HG03432 (cell line): ENCODE data around the gene REEP2.
"Not testable (repeated sequence)": the region's sequence is repeated elsewhere in the genome, so short reads cannot be mapped to it uniquely, and the experiment has no call there.

Experiments
- ATAC-seq: cut with Tn5 transposase; IDR thresholded peaks from one replicate; pipeline ENCODE4 v1.9.1; 2021; ENCODE audit warnings: mild to moderate bottlenecking, moderate library complexity; ENCODE audit not compliant: unreplicated experiment

Gene REEP2, protein sequence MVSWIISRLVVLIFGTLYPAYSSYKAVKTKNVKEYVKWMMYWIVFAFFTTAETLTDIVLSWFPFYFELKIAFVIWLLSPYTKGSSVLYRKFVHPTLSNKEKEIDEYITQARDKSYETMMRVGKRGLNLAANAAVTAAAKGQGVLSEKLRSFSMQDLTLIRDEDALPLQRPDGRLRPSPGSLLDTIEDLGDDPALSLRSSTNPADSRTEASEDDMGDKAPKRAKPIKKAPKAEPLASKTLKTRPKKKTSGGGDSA

DNA sequence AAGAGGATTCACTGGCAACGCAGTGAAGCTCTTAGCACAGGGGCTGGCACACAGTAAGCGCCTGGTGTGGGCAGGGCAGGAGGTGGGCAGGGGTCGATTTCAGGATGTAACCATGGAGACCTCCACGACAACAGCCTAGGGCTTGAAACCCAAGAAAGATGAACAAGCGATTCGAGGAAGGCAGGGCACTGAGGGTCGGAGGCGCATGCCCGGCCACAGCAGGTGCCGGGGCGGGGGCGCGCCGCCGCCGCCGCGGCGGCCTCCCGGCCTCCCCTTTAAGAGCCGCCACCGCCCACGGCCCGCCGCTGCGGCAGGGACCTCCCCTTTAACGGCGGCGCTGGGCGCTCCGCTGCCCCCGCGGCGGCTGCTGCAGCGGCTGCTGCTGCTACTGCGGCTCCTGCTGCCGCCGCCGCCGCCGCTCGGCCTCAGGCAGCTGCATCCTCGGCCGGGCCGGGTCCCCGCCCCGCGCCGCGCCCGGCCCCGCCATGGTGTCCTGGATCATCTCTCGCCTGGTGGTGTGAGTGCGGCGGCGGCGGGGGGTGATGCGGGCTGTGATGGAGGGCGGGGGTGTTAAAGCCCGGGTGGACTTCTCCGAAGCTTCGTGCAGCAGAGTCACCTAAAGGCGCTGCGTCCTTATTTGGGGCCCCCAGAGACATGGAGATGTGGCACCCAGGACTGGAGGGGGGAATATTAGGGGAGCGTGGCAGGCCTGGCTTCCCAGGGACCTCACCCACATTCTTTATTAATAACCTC, at the start of gene REEP2:
REEP2 (plus strand) TSS at position 334 of the 753 bp plus-strand sequence; CDS start at position 486, 152 bp downstream.
- ATAC-seq = peak; percentile 78

DNA sequence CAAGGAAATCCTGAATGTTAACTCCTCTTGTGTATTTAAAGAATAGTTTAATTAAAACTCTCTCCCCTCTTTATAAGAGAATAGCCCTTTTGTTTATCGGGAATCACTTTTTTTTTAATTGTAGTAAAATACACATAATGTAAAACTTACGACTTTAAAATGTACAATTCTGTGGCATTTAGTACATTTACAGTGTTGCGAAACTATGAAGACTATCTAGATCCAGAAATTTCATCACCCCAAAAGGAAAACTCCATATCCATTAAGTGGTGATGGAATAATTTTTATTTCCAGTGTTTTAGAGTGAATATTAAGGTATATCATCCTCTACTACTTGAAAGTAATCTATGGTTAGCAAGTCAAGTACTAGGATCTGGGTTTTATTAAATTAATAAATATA, 49.5 kb upstream of the REEP2 start:
- ATAC-seq = no peak

DNA sequence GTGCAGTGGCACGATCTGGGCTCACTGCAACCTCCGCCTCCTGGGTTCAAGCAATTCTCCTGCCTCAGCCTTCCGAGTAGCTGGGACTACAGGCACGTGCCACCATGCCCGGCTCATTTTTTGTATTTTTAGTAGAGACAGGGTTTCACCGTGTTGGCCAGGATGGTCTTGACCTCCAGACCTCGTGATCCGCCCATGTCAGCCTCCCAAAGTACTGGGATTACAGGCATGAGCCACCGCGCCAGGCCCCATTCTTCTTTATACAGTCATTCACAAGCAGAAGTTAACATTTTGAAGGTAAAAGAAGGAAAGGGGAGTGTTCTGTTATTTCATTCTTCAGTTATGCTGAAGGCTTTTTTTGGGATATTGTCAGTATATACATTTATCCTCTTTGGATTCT, 48.9 kb upstream of the REEP2 start:
- ATAC-seq = not testable (repeated sequence)

DNA sequence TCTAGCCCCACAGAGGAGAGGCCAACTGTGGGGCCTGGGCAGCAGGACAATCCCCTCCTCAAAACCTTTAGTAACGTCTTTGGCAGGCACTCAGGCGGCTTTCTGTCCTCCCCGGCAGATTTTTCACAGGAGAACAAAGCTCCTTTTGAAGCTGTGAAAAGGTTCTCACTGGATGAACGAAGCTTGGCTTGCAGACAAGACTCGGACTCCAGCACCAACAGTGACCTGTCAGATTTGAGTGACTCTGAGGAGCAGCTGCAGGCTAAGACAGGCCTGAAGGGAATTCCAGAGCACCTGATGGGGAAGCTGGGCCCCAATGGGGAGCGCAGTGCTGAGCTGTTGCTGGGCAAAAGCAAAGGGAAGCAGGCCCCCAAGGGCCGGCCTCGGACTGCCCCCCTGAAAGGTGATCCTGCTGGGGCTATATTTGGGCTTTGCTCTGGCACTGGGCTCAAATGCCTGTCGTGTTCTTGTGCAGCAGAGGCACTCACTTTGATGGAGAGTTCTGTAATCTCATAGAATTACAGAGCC, 46.9 kb upstream of the REEP2 start:
- no peak for ATAC-seq

DNA sequence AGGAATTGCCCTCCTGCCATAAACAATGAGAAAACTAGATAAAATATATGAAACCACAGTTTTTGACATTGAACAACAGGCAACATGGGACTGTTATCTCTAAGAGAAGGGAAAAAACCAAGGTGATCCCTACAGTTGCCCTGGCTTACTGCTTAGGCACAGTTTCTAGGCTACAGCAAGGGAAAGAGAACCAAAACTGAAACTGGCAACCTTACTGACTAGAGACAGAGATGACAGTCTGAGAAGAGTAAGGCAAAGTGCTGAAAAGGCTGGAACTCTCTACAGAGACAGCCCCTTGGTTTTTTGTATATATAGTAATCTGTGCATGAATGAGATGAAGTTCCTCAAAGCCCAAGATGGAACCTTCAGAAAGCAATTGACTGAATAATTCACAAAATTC, 36.2 kb upstream of the REEP2 start:
- peak; percentile 60 for ATAC-seq

DNA sequence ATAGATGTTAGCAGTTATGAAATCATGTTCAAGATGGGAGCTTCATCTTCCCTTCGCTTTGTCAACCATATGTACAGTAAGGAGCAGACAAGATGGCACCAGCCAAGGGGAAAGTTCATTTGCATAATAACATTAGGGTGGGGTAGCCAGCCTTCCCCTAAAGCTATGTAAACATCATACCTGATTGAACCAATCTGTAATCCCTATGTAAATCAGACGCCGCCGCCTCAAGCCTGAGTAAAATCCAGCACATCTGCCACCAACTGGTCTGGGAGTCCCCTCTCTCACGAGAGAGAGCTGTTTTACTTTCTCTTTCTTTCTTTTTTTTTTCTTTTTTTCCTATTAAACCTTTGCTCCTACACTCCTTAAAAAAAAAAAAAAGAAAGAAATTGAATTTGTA, 30.8 kb upstream of the REEP2 start:
- peak; percentile 94 for ATAC-seq

DNA sequence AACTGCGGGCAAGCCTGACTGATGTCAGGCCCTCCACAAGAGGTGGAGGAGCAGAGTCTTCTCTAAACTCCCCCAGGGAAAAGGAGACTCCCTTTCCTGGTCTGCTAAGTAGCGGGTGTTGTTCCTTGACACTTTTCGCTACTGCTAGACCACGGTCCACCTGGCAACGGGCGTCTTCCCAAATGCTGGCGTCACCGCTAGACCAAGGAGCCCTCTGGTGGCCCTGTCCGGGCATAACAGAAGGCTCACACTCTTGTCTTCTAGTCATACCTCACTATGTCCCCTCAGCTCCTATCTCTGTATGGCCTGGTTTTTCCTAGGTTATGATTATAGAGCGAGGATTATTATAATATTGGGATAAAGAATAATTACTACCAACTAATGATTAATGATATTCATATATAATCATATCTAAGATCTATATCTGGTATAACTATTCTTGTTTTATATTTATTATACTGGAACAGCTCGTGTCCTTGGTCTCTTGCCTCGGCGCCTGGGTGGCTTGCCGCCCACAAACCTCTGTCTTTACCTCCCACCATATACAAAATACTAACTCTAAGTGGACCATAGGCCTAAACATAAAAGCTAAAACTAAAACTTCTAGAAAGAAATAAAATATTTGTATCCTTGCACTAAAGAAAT, 27.7 kb upstream of the REEP2 start:
- not testable (repeated sequence) for ATAC-seq

DNA sequence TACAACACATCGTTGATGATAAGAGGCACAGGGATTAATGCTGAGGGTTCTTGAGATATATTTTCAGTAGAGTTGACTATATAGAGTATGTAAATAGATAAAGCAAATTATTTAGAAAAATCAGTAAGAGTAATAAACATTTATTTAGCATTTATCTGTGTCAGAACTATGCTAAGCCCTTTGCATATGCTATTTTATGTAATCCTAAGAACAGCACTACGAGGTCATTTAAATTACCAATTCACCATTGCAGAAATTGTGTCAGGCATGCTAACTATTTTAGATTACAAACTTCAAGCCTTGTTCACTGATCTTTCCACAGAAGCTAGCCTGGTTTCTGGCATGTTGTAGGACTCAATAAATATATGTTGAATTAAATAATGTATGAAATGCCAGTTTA, 20.4 kb upstream of the REEP2 start:
- no peak for ATAC-seq

DNA sequence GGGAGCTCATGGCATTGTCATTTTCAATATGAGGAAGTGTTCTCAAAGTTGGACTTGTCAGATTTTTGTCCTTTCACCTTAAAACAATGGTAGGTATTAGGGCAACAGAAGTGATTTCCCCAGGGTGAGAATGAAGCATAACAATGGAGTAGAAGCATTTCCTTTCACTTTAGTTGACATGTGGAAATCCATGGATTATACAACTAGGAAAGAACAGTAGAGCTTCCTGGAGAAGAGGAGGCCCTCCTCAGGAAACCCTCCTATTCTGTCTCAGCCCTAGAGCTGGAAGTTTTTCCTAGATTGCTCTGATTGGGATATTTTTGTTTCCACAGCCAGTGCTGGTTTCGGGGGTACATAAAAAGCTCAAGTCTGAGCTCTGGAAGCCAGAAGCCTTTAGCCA, 13.8 kb upstream of the REEP2 start:
- no peak for ATAC-seq

DNA sequence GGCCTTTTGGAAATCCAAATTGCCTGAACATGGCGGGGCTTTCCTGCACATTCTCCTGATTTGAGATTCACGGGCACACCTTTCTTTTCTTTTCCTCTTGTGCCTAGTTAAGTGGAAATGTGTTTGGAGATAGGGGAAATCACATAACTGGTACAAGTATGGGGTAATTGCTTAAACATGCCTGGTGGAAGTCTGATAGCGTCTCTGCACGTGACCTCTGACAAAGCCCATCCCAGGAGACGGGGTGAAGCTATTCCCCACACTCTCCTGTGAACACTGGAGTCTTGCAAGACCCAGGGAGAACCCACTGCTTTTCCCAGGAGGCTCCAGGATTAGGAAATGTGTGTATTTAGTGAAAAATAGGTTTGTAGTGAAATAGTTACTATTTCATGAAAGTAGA, 2.9 kb upstream of the REEP2 start:
- no peak for ATAC-seq

DNA sequence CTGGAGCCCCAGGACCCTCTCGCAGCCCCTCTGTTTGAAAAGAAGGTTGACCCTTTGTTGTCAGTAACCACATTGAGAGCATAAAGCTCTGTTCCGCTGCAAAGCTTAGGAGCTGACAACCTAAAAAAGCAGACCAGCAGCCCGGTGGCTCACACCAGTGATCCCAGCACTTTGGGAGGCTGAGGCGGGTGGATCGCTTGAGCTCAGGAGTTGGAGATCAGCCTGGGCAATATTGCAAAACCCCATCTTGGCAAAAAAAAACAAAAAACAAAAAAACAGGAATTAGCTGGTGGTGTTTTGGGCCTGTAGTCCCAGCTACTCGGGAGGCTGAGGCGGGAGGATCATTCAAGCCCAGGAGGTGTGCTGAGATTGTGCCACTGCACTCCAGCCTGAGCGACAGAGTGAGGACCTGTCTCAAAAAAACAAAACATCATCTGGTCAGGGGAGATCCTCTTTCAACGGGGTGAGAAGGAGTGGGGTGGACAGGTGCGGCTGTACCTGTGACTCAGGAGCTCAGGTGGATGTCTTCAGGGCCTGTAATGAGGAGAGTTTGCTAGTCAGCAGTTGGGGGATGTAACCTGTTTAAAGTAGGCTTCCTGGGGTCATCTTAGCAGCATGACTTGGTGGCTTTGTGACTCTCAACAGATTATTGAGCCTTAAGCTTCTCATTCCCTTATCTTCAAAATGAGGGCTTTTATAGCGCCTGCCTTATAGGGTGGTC, 694 bp upstream of the REEP2 start:
- ATAC-seq = no peak

DNA sequence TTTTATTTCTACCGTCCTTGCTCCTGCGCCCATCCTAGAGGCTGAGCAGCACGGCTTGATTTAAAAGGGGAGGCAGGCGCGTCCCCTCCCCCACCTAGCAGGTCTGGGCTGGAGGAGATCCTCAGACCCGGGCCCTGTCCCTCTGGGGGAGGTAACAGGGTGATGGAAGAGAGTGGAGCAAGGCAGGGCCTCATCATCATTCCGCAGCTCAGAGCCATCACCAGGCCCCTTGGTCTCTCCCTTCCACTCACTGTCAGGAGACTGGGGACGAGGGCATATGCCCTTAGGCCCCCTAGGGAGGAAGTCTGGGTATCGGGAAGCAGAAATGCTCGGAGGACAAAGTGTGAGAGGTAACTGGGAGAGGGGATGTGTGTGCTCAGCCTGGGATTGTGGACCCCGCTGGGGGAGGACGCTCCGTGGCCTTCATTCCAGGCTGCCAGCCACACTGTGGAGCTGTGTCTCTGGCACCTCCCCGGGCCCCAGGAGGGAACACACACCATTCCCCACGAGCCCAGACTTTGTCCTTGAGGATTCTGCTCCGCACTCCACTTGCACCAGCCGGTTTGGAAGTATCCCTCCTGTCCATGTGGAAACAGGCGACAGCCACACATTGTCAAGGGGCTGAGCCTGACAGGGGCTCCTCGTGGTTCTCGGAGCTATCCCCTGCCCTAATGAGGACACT, 761 bp downstream of the REEP2 start:
- no peak for ATAC-seq

DNA sequence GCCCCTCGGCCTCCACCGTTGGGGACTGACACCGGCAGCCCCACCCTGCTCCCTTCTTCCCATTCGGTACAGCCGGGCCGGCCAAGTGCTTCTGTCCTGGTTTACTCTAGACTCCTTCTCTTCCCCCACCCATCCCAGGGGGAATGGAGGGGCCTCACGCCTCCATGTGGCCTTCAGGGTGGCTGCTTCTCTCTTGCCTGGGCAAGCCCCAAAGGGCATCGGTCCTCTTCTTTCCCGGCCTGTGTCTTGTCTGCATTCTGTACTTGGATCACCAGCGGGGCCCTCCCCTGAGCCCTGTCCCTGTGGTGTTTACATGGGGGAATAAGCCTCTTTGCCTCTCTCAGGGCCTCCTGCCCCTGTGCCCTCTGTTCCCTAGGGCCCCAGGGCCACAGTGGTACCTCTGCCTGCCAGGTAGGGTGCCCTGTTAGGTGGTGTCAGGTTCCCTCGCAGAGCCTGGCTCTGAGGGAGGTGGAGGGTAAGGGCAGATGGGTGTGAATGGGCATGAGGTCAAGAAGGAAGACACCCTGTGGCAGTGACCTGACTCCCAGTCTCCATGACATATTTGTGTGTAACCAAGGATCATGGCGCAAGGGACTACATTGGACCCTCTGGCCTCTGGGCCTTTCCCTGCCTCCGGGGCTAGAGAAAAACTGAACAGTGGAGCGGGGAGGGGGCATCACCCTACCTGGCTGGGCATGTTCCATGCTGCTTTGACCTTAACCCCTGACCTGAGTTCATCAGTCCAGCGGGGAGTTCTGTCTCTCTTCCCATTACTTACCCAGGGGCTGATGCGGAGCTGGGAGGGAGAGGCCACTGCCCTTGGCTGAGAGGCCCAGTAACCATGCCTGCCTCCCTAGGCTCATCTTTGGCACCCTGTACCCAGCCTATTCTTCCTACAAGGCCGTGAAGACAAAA, 1.6 kb downstream of the REEP2 start:
- no peak for ATAC-seq

DNA sequence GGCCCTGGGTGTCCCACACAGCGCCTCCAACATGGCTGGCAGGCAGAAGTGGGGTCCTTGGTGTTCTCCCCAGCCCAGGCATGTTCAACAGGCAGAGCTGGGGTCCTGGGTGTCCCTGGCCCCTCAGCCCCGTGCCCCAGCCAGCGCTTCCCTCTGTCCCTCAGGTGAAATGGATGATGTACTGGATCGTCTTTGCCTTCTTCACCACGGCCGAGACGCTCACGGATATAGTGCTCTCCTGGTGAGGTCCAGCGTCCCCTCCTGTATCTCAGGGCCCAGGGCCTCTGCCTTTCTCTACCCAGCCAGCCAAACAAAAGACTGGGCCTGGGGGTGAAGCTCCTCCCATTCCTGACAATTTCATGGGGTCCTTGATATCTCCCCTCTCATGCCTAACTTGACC, 2.4 kb downstream of the REEP2 start:
- no peak for ATAC-seq

DNA sequence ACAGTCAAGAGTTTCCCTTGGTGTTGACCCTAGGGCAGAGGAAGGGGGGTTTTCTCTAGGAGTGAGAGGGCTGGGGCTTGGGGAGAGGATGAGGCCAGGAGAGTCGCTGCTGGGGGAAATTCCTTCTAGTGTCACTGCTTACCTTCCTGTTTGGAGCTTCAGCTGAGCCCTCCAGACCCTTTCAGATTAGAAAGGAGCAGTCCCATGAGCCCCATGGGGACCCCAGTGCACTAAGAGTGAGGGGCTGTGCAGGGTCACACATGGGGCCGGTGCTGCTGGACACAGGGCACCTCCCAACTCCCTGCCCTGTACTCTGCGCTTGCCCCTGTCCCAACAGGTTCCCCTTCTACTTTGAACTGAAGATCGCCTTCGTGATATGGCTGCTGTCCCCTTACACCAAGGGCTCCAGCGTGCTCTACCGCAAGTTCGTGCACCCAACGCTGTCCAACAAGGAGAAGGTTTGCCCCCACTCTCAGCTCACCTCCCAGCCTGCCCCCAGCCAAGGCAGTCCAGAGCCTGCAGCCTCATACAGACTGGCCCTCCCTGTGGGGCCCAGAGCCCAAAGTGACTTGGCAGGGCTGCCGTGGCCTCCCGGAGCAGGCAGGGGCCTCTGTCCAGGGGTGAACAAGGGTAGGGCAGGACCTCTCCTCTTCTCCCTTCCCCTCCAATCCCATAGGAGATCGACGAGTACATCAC, 5.4 kb downstream of the REEP2 start:
- no peak for ATAC-seq

DNA sequence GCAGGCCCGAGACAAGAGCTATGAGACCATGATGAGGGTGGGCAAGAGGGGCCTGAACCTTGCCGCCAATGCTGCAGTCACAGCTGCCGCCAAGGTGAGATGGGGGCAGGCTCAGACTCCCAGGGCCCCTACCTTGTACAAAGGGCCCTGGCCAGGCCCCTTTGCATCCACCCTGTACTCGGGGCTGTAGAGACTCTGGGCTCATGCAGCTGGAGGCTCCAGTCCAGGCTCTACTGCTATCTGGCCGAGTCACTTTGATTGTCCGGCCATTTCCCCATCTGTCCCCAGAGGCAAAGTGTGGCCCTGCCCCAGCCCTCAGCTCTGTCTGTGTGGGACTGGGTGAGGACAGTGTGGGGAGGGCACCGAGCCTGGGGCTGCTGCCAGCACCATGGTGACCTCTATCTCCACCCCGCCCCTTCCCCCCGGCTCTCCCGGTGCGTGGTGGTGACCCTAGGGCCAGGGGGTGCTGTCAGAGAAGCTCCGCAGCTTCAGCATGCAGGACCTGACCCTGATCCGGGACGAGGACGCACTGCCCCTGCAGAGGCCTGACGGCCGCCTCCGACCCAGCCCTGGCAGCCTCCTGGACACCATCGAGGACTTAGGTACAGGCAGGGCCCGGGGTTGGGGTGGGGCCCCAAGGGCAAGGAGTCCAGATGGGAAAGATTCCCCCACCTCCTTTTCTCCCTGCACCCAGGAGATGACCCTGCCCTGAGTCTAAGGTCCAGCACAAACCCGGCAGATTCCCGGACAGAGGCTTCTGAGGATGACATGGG, 6.1 kb downstream of the REEP2 start:
- no peak for ATAC-seq

DNA sequence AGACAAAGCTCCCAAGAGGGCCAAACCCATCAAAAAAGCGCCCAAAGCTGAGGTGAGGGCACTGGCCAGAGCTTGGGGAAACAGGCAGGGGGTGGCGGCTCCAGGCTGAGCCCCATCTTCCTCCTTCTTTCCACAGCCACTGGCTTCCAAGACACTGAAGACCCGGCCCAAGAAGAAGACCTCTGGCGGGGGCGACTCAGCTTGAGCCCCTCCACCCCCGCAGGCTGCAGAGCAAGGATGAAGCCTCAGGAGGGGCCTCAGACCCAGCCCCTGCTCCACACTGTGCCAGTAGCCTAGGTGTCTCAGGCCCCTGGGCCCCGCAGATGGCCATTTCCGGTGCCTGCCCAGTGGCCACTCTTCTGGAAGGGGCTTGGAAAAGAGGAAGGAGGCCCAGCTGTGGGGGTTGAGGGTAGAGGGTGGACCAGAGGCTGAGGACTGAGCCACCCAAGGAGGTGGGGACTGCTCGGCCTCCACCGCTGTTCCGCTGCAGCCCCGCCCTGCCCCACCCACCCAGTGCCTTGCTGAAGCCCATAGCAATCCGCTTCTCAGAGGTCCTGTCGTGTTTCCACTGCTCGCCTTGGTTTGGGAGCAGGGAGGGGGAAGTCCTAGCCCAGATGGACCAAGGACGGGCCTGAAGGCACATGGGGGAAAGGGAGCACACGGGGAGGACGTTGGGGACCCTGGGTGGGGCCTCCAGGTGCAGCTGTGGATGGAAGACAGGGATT, 6.9 kb downstream of the REEP2 start:
- no peak for ATAC-seq

DNA sequence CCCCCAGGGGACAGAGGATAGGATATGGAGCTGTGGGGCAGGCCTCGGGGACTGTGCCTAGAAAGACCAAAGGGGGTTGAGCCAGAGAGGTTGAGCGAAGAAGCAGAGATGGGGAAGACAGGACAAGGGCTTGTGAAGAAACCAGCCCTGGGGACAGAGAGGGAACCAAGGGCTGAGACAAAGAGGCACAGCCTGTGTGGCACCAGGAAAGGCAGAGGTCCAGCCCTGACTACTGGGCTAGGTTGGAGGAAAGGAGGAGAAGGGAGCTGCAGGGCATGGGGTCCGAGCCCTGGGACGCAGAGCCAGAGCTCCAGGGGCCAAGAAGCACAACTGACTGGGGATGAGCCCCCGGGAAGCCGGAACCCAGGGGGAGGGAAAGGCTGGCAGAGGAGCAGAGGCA, 9.2 kb downstream of the REEP2 start:
- ATAC-seq = no peak
